IMR-90 (cell line): ENCODE data around the gene CEP170. TPM values are rescaled to one million over a fixed set of nuclear protein-coding genes. Genes with fewer than 3 reads are reported as not detected.
A peak's percentile ranks its signal among the peaks of the same experiment; 100 is the strongest.

Source experiments
- ATAC-seq: fragments of 200-7000 bp; cut with Tn5 transposase; 2 replicates; pipeline ENCODE4 v1.9.1; 2020; ENCODE audit warnings: low read depth, mild to moderate bottlenecking, moderate library complexity
- BruUV-seq: library from RNA; stranded (reverse); fragments of 400-500 nt; replicated peaks from 2 replicates; lab custom pipeline; 2021; lab: Mats Ljungman, UMichigan
- CTCF ChIA-PET: fragments of 300-600 bp; formaldehyde crosslinking; extraction: SDS; loops from one replicate; lab custom pipeline; 2021; ENCODE audit warnings: antibody characterized with exemption; lab: Yijun Ruan, JAX
- POLR2A ChIA-PET: fragments of 300-600 bp; sonication (Branson Sonifier 250); formaldehyde crosslinking; loops from one replicate; lab custom pipeline; 2022; ENCODE audit warnings: antibody characterized with exemption; ENCODE audit not compliant: unreplicated experiment; lab: Charles Lee
- DNase-seq: peaks from one replicate; pipeline ENCODE4 v3.0.0; 2013
- H2AFZ ChIP-seq: replicated peaks from 2 replicates; pipeline ENCODE3; 2013; ENCODE audit warnings: low read length, mild to moderate bottlenecking; ENCODE audit not compliant: poor library complexity
- H2AK5ac ChIP-seq: 2 replicates; pipeline ENCODE4 v1.6.1; 2013; ENCODE audit warnings: low read depth, low read length, inconsistent platforms
- H2AK9ac ChIP-seq: replicated peaks from 2 replicates; pipeline ENCODE3; 2013; ENCODE audit warnings: mild to moderate bottlenecking, low read depth, low read length, moderate library complexity; ENCODE audit not compliant: poor library complexity
- H2BK120ac ChIP-seq: 2 replicates; pipeline ENCODE4 v1.6.1; 2013; ENCODE audit warnings: low read depth, low read length, inconsistent platforms
- H2BK15ac ChIP-seq: 3 replicates; pipeline ENCODE4 v1.6.1; 2013; ENCODE audit warnings: low read depth, low read length, inconsistent platforms
- H2BK20ac ChIP-seq: 2 replicates; pipeline ENCODE4 v1.6.1; 2013; ENCODE audit warnings: low read depth, mild to moderate bottlenecking, inconsistent platforms, low read length, moderate library complexity
- H2BK5ac ChIP-seq: 2 replicates; pipeline ENCODE4 v1.6.1; 2013; ENCODE audit warnings: mild to moderate bottlenecking, low read depth, low read length, inconsistent platforms; ENCODE audit not compliant: poor library complexity, severe bottlenecking
- H3K14ac ChIP-seq: replicated peaks from 2 replicates; pipeline ENCODE4 v1.6.1; 2013; ENCODE audit warnings: low read depth, low read length, inconsistent platforms
- H3K18ac ChIP-seq: 2 replicates; pipeline ENCODE4 v1.6.1; 2013; ENCODE audit warnings: low read depth, low read length, control low read depth
- H3K23ac ChIP-seq: 2 replicates; pipeline ENCODE4 v1.6.1; 2013; ENCODE audit warnings: low read depth, low read length, inconsistent platforms
- H3K27ac ChIP-seq: 2 replicates; pipeline ENCODE4 v1.5.1; 2013; ENCODE audit warnings: mild to moderate bottlenecking, control low read depth, low read length; ENCODE audit not compliant: insufficient read depth
- H3K27me3 ChIP-seq: 2 replicates; pipeline ENCODE4 v1.6.1; 2013; ENCODE audit warnings: low read length; ENCODE audit not compliant: control insufficient read depth, insufficient read depth
- H3K36me3 ChIP-seq: 2 replicates; pipeline ENCODE4 v1.6.1; 2013; ENCODE audit warnings: low read length, mixed read lengths; ENCODE audit not compliant: control insufficient read depth, insufficient read depth
- H3K4ac ChIP-seq: 2 replicates; pipeline ENCODE4 v1.6.1; 2013; ENCODE audit warnings: low read depth, low read length, inconsistent platforms
- H3K4me1 ChIP-seq: 2 replicates; pipeline ENCODE4 v1.6.1; 2013; ENCODE audit warnings: low read length, mixed read lengths; ENCODE audit not compliant: control insufficient read depth, insufficient read depth
- H3K4me2 ChIP-seq: 2 replicates; pipeline ENCODE4 v1.6.1; 2013; ENCODE audit warnings: low read depth, mild to moderate bottlenecking, control low read depth, low read length, moderate library complexity
- H3K4me3 ChIP-seq: 2 replicates; pipeline ENCODE4 v1.5.1; 2013; ENCODE audit warnings: low read depth, mild to moderate bottlenecking, control low read depth, low read length, moderate library complexity; ENCODE audit not compliant: insufficient read depth
- H3K56ac ChIP-seq: 2 replicates; pipeline ENCODE4 v1.6.1; 2013; ENCODE audit warnings: low read length, inconsistent platforms; ENCODE audit not compliant: insufficient read depth; ENCODE audit errors: extremely low read depth
- H3K79me1 ChIP-seq, 2 experiments: 2 replicates each; pipeline ENCODE4 v1.6.1; 2013; ENCODE audit warnings: low read length in 2 of 2, inconsistent platforms in 1 of 2, low read depth in 1 of 2
- H3K9ac ChIP-seq: 2 replicates; pipeline ENCODE4 v1.6.1; 2013; ENCODE audit warnings: low read depth, low read length, control low read depth
- H3K9me1 ChIP-seq: 2 replicates; pipeline ENCODE4 v1.6.1; 2013; ENCODE audit warnings: low read length, inconsistent platforms; ENCODE audit not compliant: insufficient read depth
- H3K9me3 ChIP-seq: 2 replicates; pipeline ENCODE4 v1.6.1; 2013; ENCODE audit warnings: low read length; ENCODE audit not compliant: control insufficient read depth, insufficient read depth
- H4K20me1 ChIP-seq: 2 replicates; pipeline ENCODE4 v1.6.1; 2013; ENCODE audit warnings: low read length, inconsistent platforms; ENCODE audit not compliant: insufficient read depth
- H4K5ac ChIP-seq: 2 replicates; pipeline ENCODE4 v1.6.1; 2013; ENCODE audit warnings: mild to moderate bottlenecking, low read depth, low read length, control low read depth
- H4K8ac ChIP-seq, 2 experiments: 2 replicates each; pipeline ENCODE4 v1.6.1; 2013; ENCODE audit warnings: low read depth in 2 of 2, low read length in 2 of 2, control low read depth in 1 of 2, inconsistent platforms in 1 of 2
- H4K91ac ChIP-seq: 2 replicates; pipeline ENCODE4 v1.6.1; 2013; ENCODE audit warnings: low read depth, low read length, inconsistent platforms; ENCODE audit not compliant: insufficient read depth
- ELK1 ChIP-seq: fragments of 150-350 bp; IDR thresholded peaks from 2 replicates; pipeline ENCODE4 v1.6.1; 2016; ENCODE audit warnings: low read depth, mild to moderate bottlenecking, low read length, moderate library complexity, borderline replicate concordance
- SMC3 ChIP-seq: fragments of 150-350 bp; IDR thresholded peaks from 2 replicates; pipeline ENCODE4 v1.6.1; 2016; ENCODE audit warnings: low read depth, mild to moderate bottlenecking, antibody characterized with exemption, low read length, moderate library complexity
- WGBS, 2 experiments: methylation state at CpG; one replicate each; pipeline versions ENCODE4 v1.1.5 to v1.1.7; 2013; ENCODE audit warnings: missing lambda C conversion rate in 2 of 2; ENCODE audit not compliant: insufficient read length in 1 of 2; ENCODE audit errors: extremely low coverage in 2 of 2; 5-methylcytosine and 5-hydroxymethylcytosine counted together
- dilution Hi-C: fragments of 300-500 bp; cut with HindIII; formaldehyde crosslinking; loops from one replicate; pipeline ENCODE4 v1.14.3; 2018; ENCODE audit warnings: low sequenced_read_pairs; ENCODE audit not compliant: unreplicated experiment
- in situ Hi-C: fragments of 300-500 bp; cut with MboI; formaldehyde crosslinking; loops from 3 replicates; pipeline ENCODE4 v1.14.3; 2019; ENCODE audit warnings: low sequenced_read_pairs, inconsistent platforms, mixed read lengths
- intact Hi-C: fragments of 100-400 bp; cut with micrococcal nuclease; formaldehyde crosslinking; loops from 2 replicates; pipeline ENCODE4 v1.10.0; 2022
- polyA plus RNA-seq, 3 experiments: library from polyadenylated mRNA; depleted of rRNA; stranded (reverse); fragments of >200 nt; gene quantifications; 2 replicates each; pipeline ENCODE4 v1.2.3, GENCODE V29; 2012; ENCODE audit warnings: low replicate concordance in 1 of 3
- total RNA-seq: library from RNA; depleted of rRNA; stranded (reverse); fragments of >200 nt; gene quantifications from 2 replicates; pipeline ENCODE4 v1.2.3, GENCODE V29; 2012

Gene CEP170
- total and polyA plus RNA-seq, 2 of the 4 experiments (the other 2 are of a cell fraction): 65.8 to 151 TPM

DNA sequence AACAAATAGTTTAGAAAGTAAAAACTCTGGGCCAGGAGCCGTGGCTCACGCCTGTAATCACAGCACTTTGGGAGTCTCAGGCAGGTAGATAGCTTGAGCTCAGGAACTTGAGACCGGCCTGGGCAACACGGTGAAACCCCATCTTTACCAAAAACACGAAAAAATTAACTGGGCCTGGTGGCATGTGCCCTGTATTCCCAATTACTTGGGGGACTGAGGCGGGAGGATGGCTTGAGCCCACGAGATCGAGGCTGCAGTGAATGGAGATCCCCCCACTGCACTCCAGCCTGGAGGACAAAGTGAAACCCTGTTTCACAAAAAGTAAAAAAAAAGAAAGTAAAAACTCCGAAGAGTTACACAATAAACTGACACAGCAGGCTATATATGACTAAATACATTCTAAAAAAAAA lies 10.6 kb downstream of the CEP170 start:
- WGBS, 2 experiments: 100% methylated on average over 2 of the region's 9 CpGs; no CpG with 5 or more reads in 1 of the 2 experiments

More for the DNA sequence above, 10.6 kb downstream of the CEP170 start:
- ChIA-PET CTCF (no interaction called here), POLR2A (no interaction called here)
- BruUV-seq: no TSS peak
- Histone ChIP-seq H2BK120ac (no peak overlapping the region), H3K4me1 (peaks cover 5% of the 10 kb centered on the region; the same call in 1 of the 2 replicates), H3K27me3 (no peaks in the 10 kb centered on the region), H2BK5ac (no peak overlapping the region), H3K4me2 (peak overlapping the region; percentile 20), H3K9me3 (no peaks in the 10 kb centered on the region), H2BK15ac (no peak overlapping the region), H3K9ac (no peak overlapping the region), H3K79me1 (peaks cover 0 to 18% of the 10 kb centered on the region in 2 experiments; a peak in 2 of 4 replicates), H4K20me1 (peaks cover 53% of the 10 kb centered on the region), H3K36me3 (peaks cover 3% of the 10 kb centered on the region; the same call in 1 of the 2 replicates), H3K14ac (no peak overlapping the region), H3K4me3 (no peak overlapping the region), H3K18ac (no peak overlapping the region), H2AFZ (no peak overlapping the region), H3K23ac (no peak overlapping the region), H3K4ac (no peak overlapping the region), H3K27ac (peak overlapping the region; percentile 32; the same call in 1 of the 2 replicates), H3K9me1 (no peaks in the 10 kb centered on the region), H2AK9ac (no peak overlapping the region), H4K5ac (no peak overlapping the region), H2BK20ac (no peak overlapping the region), H2AK5ac (no peak overlapping the region; the same call in 1 of the 2 replicates), H3K56ac (no peak overlapping the region), H4K8ac (0 out of 4 replicates have a peak overlapping the region, but pooled peaks of 1 of the 2 experiments have one; percentile 40), H4K91ac (no peak overlapping the region)
- TF ChIP-seq ELK1 (no peak), SMC3 (no peak)
- dilution Hi-C loops: no loop called here
- no peak for DNase-seq
- ATAC-seq: no peak
- intact Hi-C loops: no loop called here
- in situ Hi-C loops: no loop called here
